Mesothelial cell of epicardium (in vitro differentiated cells): ENCODE data around the gene WDR36. TPM values are rescaled to one million over a fixed set of nuclear protein-coding genes. Genes with fewer than 3 reads are reported as not detected.
A peak's percentile ranks its signal among the peaks of the same experiment; 100 is the strongest.

Experiments
- DNase-seq, 2 experiments: peaks; one replicate each; pipeline ENCODE4 v3.0.0; 2021; ENCODE audit warnings: low spot score in 2 of 2; ENCODE audit not compliant: unreplicated experiment in 2 of 2
- H3K27ac Mint-ChIP-seq: 2 replicates; pipeline ENCODE4 v1.8.0; 2021; ENCODE audit warnings: mixed read lengths
- H3K27me3 Mint-ChIP-seq: 2 replicates; pipeline ENCODE4 v1.8.0; 2021; ENCODE audit warnings: low read depth, mixed read lengths
- H3K36me3 Mint-ChIP-seq: 2 replicates; pipeline ENCODE4 v1.8.0; 2021; ENCODE audit warnings: mixed read lengths
- H3K4me1 Mint-ChIP-seq: 2 replicates; pipeline ENCODE4 v1.8.0; 2021; ENCODE audit warnings: mixed read lengths
- H3K4me3 Mint-ChIP-seq: 2 replicates; pipeline ENCODE4 v1.8.0; 2021; ENCODE audit warnings: mild to moderate bottlenecking, moderate library complexity, mixed read lengths
- H3K9me3 Mint-ChIP-seq: 2 replicates; pipeline ENCODE4 v1.8.0; 2021; ENCODE audit warnings: mixed read lengths
- CTCF ChIP-seq: fragments of 200-600 bp; sonication (generic); IDR thresholded peaks from one replicate; pipeline ENCODE4 v1.5.0; 2021; ENCODE audit warnings: antibody characterized with exemption; ENCODE audit not compliant: unreplicated experiment
- total RNA-seq: library from RNA; stranded (reverse); gene quantifications from 3 replicates; pipeline ENCODE4 v1.2.1, GENCODE V29; 2021

WDR36 gene
- total RNA-seq, 1 donor from 2014 or later = 37.6 TPM

DNA sequence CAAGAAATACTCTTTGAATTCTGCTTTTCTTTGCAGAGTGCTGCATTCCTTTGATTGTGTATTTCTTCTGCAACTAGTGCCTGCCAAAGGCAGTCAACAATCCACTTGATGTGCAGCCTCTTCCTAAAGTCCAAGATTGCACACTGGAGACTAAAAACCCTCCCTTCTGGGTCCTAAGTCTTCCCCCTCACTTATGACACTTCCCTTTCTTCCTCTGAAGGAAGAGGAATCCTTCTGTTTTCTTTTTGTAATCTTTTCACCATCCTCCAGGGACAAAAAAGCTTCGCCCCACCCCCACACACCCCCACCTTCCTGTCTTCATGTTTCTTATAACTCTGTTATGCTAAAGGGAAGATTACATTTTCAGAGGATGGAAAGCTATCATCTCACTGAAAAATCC, 39.9 kb downstream of the WDR36 start:
- Mint-ChIP-seq H3K4me1 (peaks cover 77% of the 10 kb centered on the region), H3K9me3 (peaks cover 4% of the 10 kb centered on the region), H3K27me3 (no peaks in the 10 kb centered on the region), H3K36me3 (peaks cover 9% of the 10 kb centered on the region), H3K27ac (peak overlapping the region; percentile 25), H3K4me3 (no peak overlapping the region)
- TF ChIP-seq CTCF = no peak
- no peak for DNase-seq

DNA sequence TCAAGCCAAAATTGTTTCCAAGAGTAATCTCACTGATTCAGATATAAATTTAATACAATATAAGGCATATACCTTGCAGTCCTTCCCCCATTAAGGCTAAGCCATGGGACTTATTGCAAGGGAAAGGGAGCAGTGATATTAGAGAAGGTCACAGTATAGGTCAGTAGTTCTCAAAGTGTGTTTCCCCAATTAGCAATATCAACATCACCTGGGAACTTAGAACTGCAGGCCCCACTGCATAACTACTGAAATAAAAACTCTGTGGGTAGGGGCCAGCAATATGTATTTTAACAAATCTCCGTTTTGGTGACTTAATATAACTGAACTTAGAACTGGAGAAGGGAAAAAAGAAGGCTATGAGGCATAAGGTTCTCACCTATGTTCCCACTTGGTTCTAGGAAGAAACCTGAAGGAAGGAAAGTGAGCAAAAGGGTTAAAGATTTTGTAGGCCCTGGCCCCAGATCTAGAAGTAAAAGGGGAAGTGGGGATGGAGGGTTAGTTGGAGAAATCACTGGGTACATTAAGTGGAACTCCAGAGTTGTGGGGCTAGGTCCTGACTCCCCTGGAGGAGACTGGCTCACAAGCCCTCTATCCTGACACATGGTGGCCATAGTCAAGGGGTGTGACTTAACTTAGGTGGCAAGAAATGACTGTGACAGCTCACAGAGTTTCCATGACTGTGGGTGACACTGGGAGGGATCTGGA, 40.7 kb downstream of the WDR36 start:
- H3K4me3 Mint-ChIP-seq = no peak overlapping the region
- H3K36me3 Mint-ChIP-seq = peaks cover 6% of the 10 kb centered on the region
- peaks cover 69% of the 10 kb centered on the region for H3K4me1 Mint-ChIP-seq
- peak overlapping the region; percentile 77 for H3K27ac Mint-ChIP-seq
- TF ChIP-seq CTCF = no peak
- no peaks in the 10 kb centered on the region for H3K27me3 Mint-ChIP-seq
- H3K9me3 Mint-ChIP-seq = peaks cover 4% of the 10 kb centered on the region
- no peak for DNase-seq

GRCh38 chr5:111133436-111133751, 41.2 kb downstream of the WDR36 start:
- DNase-seq = no peak
- Mint-ChIP-seq H3K36me3 (peaks cover 6% of the 10 kb centered on the region), H3K9me3 (peaks cover 4% of the 10 kb centered on the region), H3K4me3 (no peak overlapping the region), H3K27me3 (no peaks in the 10 kb centered on the region), H3K4me1 (peaks cover 66% of the 10 kb centered on the region), H3K27ac (peak overlapping the region; percentile 77)
- no peak for TF ChIP-seq CTCF

- DNase-seq = no peak
- Mint-ChIP-seq H3K36me3 (peaks cover 4% of the 10 kb centered on the region), H3K4me1 (peaks cover 60% of the 10 kb centered on the region), H3K27me3 (no peaks in the 10 kb centered on the region), H3K9me3 (peaks cover 4% of the 10 kb centered on the region), H3K4me3 (no peak overlapping the region), H3K27ac (peak overlapping the region; percentile 85)
- no peak for TF ChIP-seq CTCF
These were observed 41.9 kb downstream of the WDR36 start for GRCh38 chr5:111134087-111134486.

DNA sequence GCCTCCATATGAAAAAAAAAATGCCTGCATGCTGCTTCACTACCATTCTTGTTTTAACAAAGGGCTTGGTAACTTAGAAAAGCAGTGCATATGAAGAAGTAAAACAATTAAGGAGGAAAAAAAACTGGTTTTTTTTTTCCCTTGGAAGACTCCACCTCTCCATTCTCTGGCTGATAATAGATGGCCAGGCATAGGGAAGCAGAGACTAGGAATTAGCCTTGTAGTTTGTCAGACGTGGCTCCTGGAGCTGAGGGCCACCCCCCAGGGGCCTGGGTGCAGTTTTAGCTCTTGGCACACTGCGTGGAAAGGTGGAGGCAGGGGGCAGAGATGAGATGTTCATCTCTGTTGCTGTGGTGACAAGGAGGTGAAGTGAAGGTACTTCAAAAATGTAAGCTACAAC, 42.7 kb downstream of the WDR36 start:
- Mint-ChIP-seq H3K9me3 (peaks cover 5% of the 10 kb centered on the region), H3K27me3 (no peaks in the 10 kb centered on the region), H3K27ac (peak overlapping the region; percentile 85), H3K4me3 (no peak overlapping the region), H3K36me3 (peaks cover 2% of the 10 kb centered on the region), H3K4me1 (peaks cover 55% of the 10 kb centered on the region)
- no peak for DNase-seq
- TF ChIP-seq CTCF = no peak

DNA sequence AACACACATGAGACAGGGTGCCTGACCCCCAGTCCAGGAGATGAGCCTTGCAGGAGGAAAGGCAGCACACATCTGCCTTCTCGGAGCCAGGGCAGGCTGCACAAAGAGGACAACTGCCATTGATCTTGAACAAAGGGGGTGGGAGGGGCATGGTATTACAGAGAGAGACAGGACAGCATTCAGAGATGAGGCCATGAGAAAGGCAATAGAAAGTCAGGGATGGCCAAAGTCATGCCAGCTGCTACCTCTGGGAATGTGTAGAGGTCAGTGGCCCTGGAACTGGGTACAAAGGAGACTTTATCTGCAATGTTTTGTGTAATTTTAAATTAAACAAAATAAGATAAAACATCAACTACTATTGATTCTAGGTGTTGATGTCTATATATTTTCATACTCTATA, 43.2 kb downstream of the WDR36 start:
- H3K9me3 Mint-ChIP-seq = peaks cover 3% of the 10 kb centered on the region
- H3K27ac Mint-ChIP-seq = peak overlapping the region; percentile 85
- peaks cover 51% of the 10 kb centered on the region for H3K4me1 Mint-ChIP-seq
- no peaks in the 10 kb centered on the region for H3K27me3 Mint-ChIP-seq
- TF ChIP-seq CTCF = no peak
- H3K4me3 Mint-ChIP-seq = no peak overlapping the region
- no peak for DNase-seq
- no peaks in the 10 kb centered on the region for H3K36me3 Mint-ChIP-seq
